ENCODE data around the gene SLC39A11.
"Not testable (repeated sequence)": the region's sequence is repeated elsewhere in the genome, so short reads cannot be mapped to it uniquely, and the experiment has no call there.

Gene SLC39A11

GRCh38 chr17:73013301-73013700 is 79.2 kb downstream of the SLC39A11 start:
- TF ChIP-seq CTCF (IDR thresholded peaks at IDR 0.05), result no peak
- Histone ChIP-seq H3K27ac (no peak overlapping the region), H3K4me3 (no peak overlapping the region)
- no peak for DNase-seq (ENCODE audit: low spot score)

GRCh38 chr17:73011016-73011486 is 81.4 kb downstream of the SLC39A11 start:
- H3K27ac ChIP-seq, result no peak overlapping the region
- no peak for TF ChIP-seq CTCF (IDR thresholded peaks at IDR 0.05)
- H3K4me3 ChIP-seq, result no peak overlapping the region
- DNase-seq (ENCODE audit: low spot score), result no peak

GRCh38 chr17:73010414-73010813 is 82.1 kb downstream of the SLC39A11 start:
- DNase-seq (ENCODE audit: low spot score), result no peak
- Histone ChIP-seq H3K27ac (no peak overlapping the region), H3K4me3 (no peak overlapping the region)
- TF ChIP-seq CTCF (IDR thresholded peaks at IDR 0.05), result no peak

GRCh38 chr17:73007407-73007806 is 85.1 kb downstream of the SLC39A11 start:
- no peak for DNase-seq (ENCODE audit: low spot score)
- no peak overlapping the region for H3K4me3 ChIP-seq
- TF ChIP-seq CTCF (IDR thresholded peaks at IDR 0.05), result no peak
- H3K27ac ChIP-seq, result no peak overlapping the region

- no peak overlapping the region for H3K4me3 ChIP-seq
- TF ChIP-seq CTCF (IDR thresholded peaks at IDR 0.05), result no peak
- no peak for DNase-seq (ENCODE audit: low spot score)
- H3K27ac ChIP-seq, result no peak overlapping the region
Measured at GRCh38 chr17:73005360-73005759, 87.1 kb downstream of the SLC39A11 start.

GRCh38 chr17:73003487-73003886 is 89.0 kb downstream of the SLC39A11 start:
- Histone ChIP-seq H3K4me3 (no peak overlapping the region), H3K27ac (no peak overlapping the region)
- DNase-seq (ENCODE audit: low spot score), result no peak
- TF ChIP-seq CTCF (IDR thresholded peaks at IDR 0.05), result no peak

GRCh38 chr17:73000832-73001231 is 91.7 kb downstream of the SLC39A11 start:
- no peak for DNase-seq (ENCODE audit: low spot score)
- Histone ChIP-seq H3K4me3 (no peak overlapping the region), H3K27ac (no peak overlapping the region)
- TF ChIP-seq CTCF (IDR thresholded peaks at IDR 0.05), result no peak

- not testable (repeated sequence) for H3K27ac ChIP-seq; H3K4me3 ChIP-seq; DNase-seq (ENCODE audit: low spot score)
Measured at GRCh38 chr17:72999474-72999873, 93.0 kb downstream of the SLC39A11 start.

Measured in coronary artery (tissue), 2 donors.